ENCODE results near the gene HDAC8.

HDAC8 gene

DNA sequence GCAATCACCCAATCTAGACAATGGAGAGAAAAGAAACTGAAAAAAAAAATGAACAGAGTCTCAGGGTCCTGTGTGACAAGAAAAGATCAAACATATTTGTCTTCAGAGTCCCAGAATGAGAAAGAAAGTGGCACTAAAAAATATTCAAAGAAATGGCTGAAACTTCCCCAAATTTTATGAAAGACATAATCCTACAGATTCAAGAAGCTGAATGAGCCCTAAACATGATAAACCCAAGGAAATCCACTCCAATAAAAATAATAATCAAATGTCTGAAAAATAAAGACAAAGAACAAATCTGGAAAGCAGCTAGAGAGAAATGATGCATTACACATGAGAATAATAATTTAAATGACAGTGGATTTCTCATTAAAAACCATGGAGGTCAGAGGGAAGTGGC, 136.6 kb downstream of the HDAC8 start:
- Histone ChIP-seq H3K27me3 (ENCODE audit: low read length) (no peaks in the 10 kb centered on the region), H3K9ac (ENCODE audit: low read length) (no peak overlapping the region), H3F3A (ENCODE audit: insufficient read depth) (no peaks in the 10 kb centered on the region), H3K79me2 (ENCODE audit: insufficient read depth, low read length) (no peaks in the 10 kb centered on the region), H3K4me2 (ENCODE audit: low read depth, low read length, poor library complexity, severe bottlenecking) (no peak overlapping the region), H3K36me3 (ENCODE audit: low read length) (no peaks in the 10 kb centered on the region), H2AFZ (ENCODE audit: low read depth, low read length, severe bottlenecking) (no peak overlapping the region), H3K9me3 (ENCODE audit: insufficient read depth, low read length) (no peaks in the 10 kb centered on the region), H4K20me1 (ENCODE audit: low read depth, low read length) (no peaks in the 10 kb centered on the region), H3K9me2 (replicated peaks; ENCODE audit: insufficient read depth, low read length) (no peaks in the 10 kb centered on the region), H3K4me3 (ENCODE audit: insufficient read depth, low read length, poor library complexity, severe bottlenecking) (no peak overlapping the region), H3K27ac (ENCODE audit: low read depth, low read length) (no peak overlapping the region)
- TF ChIP-seq, protein P1, sequence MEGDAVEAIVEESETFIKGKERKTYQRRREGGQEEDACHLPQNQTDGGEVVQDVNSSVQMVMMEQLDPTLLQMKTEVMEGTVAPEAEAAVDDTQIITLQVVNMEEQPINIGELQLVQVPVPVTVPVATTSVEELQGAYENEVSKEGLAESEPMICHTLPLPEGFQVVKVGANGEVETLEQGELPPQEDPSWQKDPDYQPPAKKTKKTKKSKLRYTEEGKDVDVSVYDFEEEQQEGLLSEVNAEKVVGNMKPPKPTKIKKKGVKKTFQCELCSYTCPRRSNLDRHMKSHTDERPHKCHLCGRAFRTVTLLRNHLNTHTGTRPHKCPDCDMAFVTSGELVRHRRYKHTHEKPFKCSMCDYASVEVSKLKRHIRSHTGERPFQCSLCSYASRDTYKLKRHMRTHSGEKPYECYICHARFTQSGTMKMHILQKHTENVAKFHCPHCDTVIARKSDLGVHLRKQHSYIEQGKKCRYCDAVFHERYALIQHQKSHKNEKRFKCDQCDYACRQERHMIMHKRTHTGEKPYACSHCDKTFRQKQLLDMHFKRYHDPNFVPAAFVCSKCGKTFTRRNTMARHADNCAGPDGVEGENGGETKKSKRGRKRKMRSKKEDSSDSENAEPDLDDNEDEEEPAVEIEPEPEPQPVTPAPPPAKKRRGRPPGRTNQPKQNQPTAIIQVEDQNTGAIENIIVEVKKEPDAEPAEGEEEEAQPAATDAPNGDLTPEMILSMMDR (IDR thresholded peaks at IDR 0.05; ENCODE audit: insufficient read depth, low read length, poor library complexity, severe bottlenecking): no peak
- TF ChIP-seq EZH2phosphoT487 (conservative IDR thresholded peaks at IDR 0.05; ENCODE audit: low read length): no peak

DNA sequence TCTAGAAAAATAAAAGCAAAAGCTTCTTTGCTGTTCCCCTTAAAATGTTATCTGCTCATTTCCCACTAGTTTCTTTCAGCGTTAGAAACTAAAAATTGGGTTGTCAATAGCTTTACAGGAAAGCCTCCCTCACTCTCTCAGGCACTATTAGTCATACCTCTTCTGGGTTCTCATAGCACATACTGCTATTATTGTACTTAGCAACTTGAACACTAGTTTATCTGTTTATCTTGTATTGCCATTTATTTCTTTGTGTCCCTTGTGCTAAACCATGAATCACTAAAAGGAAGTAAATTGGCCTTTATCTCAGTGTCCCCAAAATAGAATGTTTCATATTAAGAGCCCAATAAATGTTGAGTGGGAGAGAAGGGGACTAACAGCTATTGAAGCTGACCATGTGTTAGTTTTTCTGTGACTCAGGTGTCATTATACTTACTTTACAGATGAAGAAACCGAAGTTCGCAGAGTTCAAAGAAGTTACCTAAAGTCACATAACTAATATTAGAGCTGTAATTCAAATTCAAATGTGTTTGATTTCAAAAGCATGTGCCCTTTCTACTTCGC, 142.2 kb downstream of the HDAC8 start:
- no peaks in the 10 kb centered on the region for H3F3A ChIP-seq (ENCODE audit: insufficient read depth)

DNA sequence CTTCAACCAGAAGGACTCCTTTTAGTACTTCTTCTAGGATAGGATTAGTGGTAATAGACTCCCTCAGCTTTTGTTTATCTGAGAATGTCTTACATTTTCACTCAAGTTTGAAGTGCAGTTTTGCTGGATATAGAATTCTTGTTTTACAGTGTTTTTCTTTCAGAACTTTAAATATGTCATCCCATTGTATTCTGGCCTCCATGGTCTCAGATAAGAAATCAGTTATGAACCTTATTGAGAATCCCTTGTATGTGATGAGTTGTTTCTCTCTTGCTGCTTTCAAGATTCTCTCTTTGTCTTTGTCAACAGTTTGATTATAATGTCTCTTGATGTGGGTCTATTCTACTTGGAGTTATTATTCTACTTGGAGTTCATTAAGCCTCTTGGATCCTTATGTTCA, 150.8 kb downstream of the HDAC8 start:
- no peak for TF ChIP-seq EZH2phosphoT487 (conservative IDR thresholded peaks at IDR 0.05; ENCODE audit: low read length)
- TF ChIP-seq, protein P1 (IDR thresholded peaks at IDR 0.05; ENCODE audit: insufficient read depth, low read length, poor library complexity, severe bottlenecking): no peak
- Histone ChIP-seq H3K27me3 (ENCODE audit: low read length) (no peaks in the 10 kb centered on the region), H3K4me2 (ENCODE audit: low read depth, low read length, poor library complexity, severe bottlenecking) (no peak overlapping the region), H3F3A (ENCODE audit: insufficient read depth) (no peaks in the 10 kb centered on the region), H3K9me3 (ENCODE audit: insufficient read depth, low read length) (no peaks in the 10 kb centered on the region), H2AFZ (ENCODE audit: low read depth, low read length, severe bottlenecking) (no peak overlapping the region), H3K79me2 (ENCODE audit: insufficient read depth, low read length) (no peaks in the 10 kb centered on the region), H4K20me1 (ENCODE audit: low read depth, low read length) (no peaks in the 10 kb centered on the region), H3K4me3 (ENCODE audit: insufficient read depth, low read length, poor library complexity, severe bottlenecking) (no peak overlapping the region), H3K27ac (ENCODE audit: low read depth, low read length) (no peak overlapping the region), H3K9ac (ENCODE audit: low read length) (no peak overlapping the region), H3K9me2 (replicated peaks; ENCODE audit: insufficient read depth, low read length) (no peaks in the 10 kb centered on the region), H3K36me3 (ENCODE audit: low read length) (no peaks in the 10 kb centered on the region; the same call in 1 of the 2 replicates)

More for the DNA sequence above, 142.2 kb downstream of the HDAC8 start:
- Histone ChIP-seq H3K36me3 (ENCODE audit: low read length) (no peaks in the 10 kb centered on the region), H3K4me3 (ENCODE audit: insufficient read depth, low read length, poor library complexity, severe bottlenecking) (no peak overlapping the region), H4K20me1 (ENCODE audit: low read depth, low read length) (no peaks in the 10 kb centered on the region), H2AFZ (ENCODE audit: low read depth, low read length, severe bottlenecking) (no peak overlapping the region), H3K27me3 (ENCODE audit: low read length) (no peaks in the 10 kb centered on the region), H3K79me2 (ENCODE audit: insufficient read depth, low read length) (no peaks in the 10 kb centered on the region), H3K4me2 (ENCODE audit: low read depth, low read length, poor library complexity, severe bottlenecking) (no peak overlapping the region), H3K27ac (ENCODE audit: low read depth, low read length) (no peak overlapping the region), H3K9me3 (ENCODE audit: insufficient read depth, low read length) (no peaks in the 10 kb centered on the region), H3K9ac (ENCODE audit: low read length) (no peak overlapping the region), H3K9me2 (replicated peaks; ENCODE audit: insufficient read depth, low read length) (no peaks in the 10 kb centered on the region)
- TF ChIP-seq EZH2phosphoT487 (conservative IDR thresholded peaks at IDR 0.05; ENCODE audit: low read length): no peak
- TF ChIP-seq, protein P1 (IDR thresholded peaks at IDR 0.05; ENCODE audit: insufficient read depth, low read length, poor library complexity, severe bottlenecking): no peak

All from SU-DHL-6 (cell line).